ENCODE measurements around the gene NRP2.

Gene NRP2

GRCh38 chr2:205811387-205811786 is 129.1 kb downstream of the NRP2 start:
- DNase-seq = no peak

DNA sequence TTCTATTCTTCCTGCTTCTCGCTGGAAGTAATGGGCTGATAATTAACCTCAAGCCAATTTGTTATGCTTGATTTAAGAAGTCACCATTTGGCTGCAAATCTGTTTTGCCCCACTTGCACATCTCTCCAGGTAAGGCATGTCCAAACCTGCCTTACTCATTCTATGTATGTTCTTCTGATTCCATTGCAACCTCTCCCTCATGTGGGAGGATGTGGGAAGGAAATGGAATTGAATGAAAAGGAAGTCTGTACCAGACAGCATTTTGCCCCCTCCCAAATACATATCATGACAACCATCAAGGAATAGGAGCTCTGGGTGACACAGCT is 131.7 kb downstream of the NRP2 start:
- no peak for DNase-seq

GRCh38 chr2:205815673-205816072 is 133.4 kb downstream of the NRP2 start:
- DNase-seq = no peak

DNA sequence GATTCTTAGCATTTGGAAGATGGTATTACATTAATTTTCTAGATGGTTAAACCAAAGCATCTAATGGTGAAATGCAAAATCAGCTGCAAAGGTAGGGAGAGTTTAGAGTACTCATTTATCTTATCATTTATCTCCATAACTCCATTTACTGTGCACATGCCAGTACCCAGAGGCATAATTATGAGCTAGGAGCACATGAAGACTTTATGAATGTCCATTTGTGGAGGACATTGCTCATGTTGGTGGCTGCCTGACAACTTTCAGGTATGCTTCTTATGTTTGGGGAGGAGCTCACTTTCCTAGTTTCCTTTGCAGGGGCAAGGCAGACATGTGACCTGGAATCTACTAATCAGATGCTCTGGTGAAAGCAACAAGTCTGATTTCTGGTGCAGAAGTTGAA is 134.0 kb downstream of the NRP2 start:
- DNase-seq = no peak

DNA sequence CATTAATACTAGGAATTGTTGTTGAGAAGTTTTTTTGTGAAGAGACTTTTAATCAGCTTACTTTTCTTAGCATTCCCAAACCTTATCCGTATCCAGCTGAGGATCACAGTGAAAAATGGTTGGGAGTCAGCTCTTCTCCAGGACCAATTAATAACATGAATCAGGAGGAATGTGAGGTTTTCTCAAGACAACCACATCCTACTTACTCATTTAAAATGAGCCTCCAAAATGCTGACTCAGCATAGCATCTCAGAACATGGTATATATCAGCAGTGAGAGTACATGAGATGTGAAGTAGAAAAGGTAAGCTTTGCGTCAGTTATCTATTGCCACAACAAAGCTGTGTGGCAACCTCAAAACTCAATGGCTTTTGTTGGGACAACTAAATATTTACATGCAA is 140.3 kb downstream of the NRP2 start:
- no peak for DNase-seq

DNA sequence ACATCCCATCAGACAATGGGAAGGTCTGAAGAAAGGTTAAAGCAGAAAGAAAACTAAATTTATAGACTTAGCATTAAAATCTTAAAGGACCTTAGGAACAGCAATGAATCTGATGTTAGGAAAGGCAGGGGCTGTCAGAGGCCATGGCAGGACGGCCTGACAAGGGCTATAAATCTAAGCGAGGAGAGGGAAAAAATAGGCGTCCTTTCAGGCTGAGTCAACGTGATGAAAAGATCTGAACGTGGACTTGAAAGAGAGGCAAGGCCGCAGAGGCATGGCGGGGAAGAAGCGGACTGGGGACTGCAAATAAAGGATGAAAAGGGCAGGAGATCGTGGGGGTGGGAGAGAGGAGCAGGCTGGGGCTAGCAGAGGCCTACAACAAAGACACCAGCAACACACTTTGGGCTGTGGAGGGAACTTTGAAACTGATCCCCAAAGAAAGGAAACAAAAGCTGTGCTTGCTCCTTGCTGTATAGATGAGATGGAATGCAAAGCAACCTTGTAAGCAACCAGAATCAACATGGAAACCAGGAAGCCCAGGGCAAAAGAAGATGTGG is 145.6 kb downstream of the NRP2 start:
- DNase-seq = no peak

GRCh38 chr2:205833864-205834263 is 151.6 kb downstream of the NRP2 start:
- no peak for DNase-seq

GRCh38 chr2:205834796-205835195 is 152.5 kb downstream of the NRP2 start:
- no peak for DNase-seq

- DNase-seq = no peak
Observed at GRCh38 chr2:205835251-205835791, 153.0 kb downstream of the NRP2 start.

DNA sequence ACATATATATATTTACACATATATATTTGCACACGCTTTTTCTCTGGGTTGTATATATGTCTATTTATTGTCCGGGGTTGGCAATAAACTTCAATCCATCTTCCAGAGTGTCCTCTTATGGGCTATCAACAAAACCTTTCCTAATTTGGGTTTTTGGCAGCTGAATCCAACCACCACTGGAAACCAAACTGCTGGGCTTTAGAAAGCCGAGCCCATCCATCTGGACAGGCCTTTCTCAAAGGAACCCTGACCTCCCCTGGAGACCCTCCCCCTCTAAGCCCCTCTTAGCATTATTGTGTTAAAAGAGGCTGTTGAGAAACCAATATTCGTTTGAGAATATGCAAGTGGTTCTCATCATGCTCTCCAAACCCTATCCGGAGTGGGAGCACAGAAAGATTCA is 153.6 kb downstream of the NRP2 start:
- DNase-seq = no peak

DNA sequence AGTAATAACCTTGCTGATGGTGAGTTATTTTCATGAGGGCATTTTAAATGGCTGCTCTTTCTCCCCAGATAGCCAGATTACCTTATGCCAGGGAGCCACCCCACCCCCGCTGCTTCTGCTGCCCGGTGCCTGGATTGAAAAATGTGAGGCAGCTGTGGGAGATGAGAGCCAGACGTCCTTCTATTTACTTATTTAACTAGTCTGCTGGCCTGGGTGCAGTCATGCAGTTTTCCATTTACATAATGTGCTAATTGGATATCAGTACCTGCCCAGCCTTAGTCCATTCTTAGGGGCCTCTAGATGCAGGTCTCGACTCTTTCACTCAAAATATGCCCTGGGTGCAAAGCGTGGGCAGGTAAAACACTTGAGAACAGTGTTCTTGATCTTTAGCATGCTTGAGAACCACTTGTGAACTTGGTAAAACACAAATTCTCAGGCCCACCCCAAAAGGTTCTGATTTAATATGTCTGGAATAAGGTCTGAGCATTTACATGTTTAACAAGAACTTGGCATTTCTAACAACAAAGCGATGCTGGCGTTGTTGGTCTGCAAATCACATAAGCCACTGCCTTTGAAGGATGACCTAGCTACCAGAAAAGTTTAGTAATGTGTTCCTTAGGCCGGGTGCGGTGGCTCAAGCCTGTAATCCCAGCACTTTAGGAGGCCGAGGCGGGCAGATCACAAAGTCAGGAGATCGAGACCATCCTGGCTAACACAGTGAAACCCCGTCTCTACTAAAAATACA is 154.3 kb downstream of the NRP2 start:
- DNase-seq = peak; percentile 38

DNA sequence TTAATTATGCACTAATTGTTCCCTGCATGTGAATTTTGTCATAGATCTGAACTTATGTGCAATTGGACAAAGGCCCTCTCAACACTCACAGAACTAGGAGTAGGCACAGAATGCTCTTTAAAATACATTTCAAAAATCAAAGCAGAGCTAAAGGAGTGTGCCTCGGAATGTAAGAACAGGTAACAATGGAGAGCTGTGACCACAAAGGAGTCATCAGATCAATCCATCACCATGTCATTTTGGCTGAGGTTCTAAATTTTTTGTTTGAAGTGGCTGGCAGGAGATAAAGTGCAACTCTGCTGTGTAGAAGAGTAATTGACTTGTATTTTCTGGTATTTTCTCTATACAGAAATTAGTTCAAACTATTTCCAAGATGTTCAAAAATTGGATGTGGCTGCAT is 155.4 kb downstream of the NRP2 start:
- DNase-seq = no peak

- DNase-seq = no peak
Observed at GRCh38 chr2:205845446-205845845, 163.1 kb downstream of the NRP2 start.

Data from DMS153 (cell line).